Smooth muscle cell (in vitro differentiated cells): ENCODE measurements around the gene KRTAP12-2. TPM values are rescaled to one million over a fixed set of nuclear protein-coding genes. Genes with fewer than 3 reads are reported as not detected.
A peak's percentile ranks its signal among the peaks of the same experiment; 100 is the strongest.

Source experiments
- DNase-seq: peaks from one replicate; lab custom pipeline; 2025; ENCODE audit not compliant: unreplicated experiment; lab: John Stamatoyannopoulos, UW
- H2AFZ ChIP-seq: fragments of 200-600 bp; sonication (generic); 2 replicates; pipeline ENCODE4 v1.6.0; 2016; ENCODE audit warnings: antibody characterized with exemption, low read depth, mild to moderate bottlenecking
- H3F3A ChIP-seq: fragments of 200-600 bp; sonication (generic); 2 replicates; pipeline ENCODE4 v1.6.0; 2017; ENCODE audit warnings: antibody characterized with exemption, low read depth
- H3K27ac ChIP-seq: fragments of 200-600 bp; sonication (generic); 2 replicates; pipeline ENCODE4 v1.5.1; 2016; ENCODE audit warnings: low read depth, mild to moderate bottlenecking
- H3K27me3 ChIP-seq: fragments of 200-600 bp; sonication (generic); 2 replicates; pipeline ENCODE4 v1.6.1; 2016; ENCODE audit warnings: low read depth, mild to moderate bottlenecking
- H3K36me3 ChIP-seq: fragments of 200-600 bp; sonication (generic); 2 replicates; pipeline ENCODE4 v1.5.1; 2016; ENCODE audit warnings: low read depth
- H3K4me1 ChIP-seq: fragments of 200-600 bp; sonication (generic); 2 replicates; pipeline ENCODE4 v1.5.1; 2016; ENCODE audit warnings: low read depth
- H3K4me2 ChIP-seq: fragments of 200-600 bp; sonication (generic); 2 replicates; pipeline ENCODE4 v1.6.0; 2016; ENCODE audit warnings: mild to moderate bottlenecking
- H3K4me3 ChIP-seq: fragments of 200-600 bp; sonication (generic); 2 replicates; pipeline ENCODE4 v1.5.1; 2016; ENCODE audit warnings: mild to moderate bottlenecking
- H3K79me2 ChIP-seq: fragments of 200-600 bp; sonication (generic); 2 replicates; pipeline ENCODE4 v1.6.0; 2016; ENCODE audit warnings: low read depth, mild to moderate bottlenecking
- H3K9ac ChIP-seq: fragments of 200-600 bp; sonication (generic); 2 replicates; pipeline ENCODE4 v1.6.0; 2016; ENCODE audit warnings: low read depth
- H3K9me3 ChIP-seq: fragments of 200-600 bp; sonication (generic); replicated peaks from 2 replicates; pipeline ENCODE4 v1.5.1; 2016; ENCODE audit warnings: low read depth
- H4K20me1 ChIP-seq: fragments of 200-600 bp; sonication (generic); 2 replicates; pipeline ENCODE4 v1.6.0; 2016; ENCODE audit warnings: low read depth
- WGBS: methylation state at CpG from one replicate; pipeline ENCODE4 v1.1.7; 2016; ENCODE audit warnings: low lambda C conversion rate; 5-methylcytosine and 5-hydroxymethylcytosine counted together
- polyA plus RNA-seq: library from polyadenylated mRNA; unstranded; fragments of >200 nt; fragmentation: Nextera tagmentation; extraction: Ambion mirVana; gene quantifications from 2 replicates; pipeline ENCODE4 v1.2.1, GENCODE V29; 2016
- total RNA-seq: library from RNA; depleted of rRNA; stranded (reverse); fragments of >200 nt; gene quantifications from 2 replicates; pipeline ENCODE4 v1.2.3, GENCODE V29; 2014
- TF ChIP-seq, protein P1 (sequence below): fragments of 200-600 bp; sonication (generic); IDR thresholded peaks from 2 replicates; pipeline ENCODE4 v1.5.1; 2017; ENCODE audit warnings: borderline replicate concordance, mild to moderate bottlenecking, antibody characterized with exemption; ENCODE audit not compliant: insufficient read depth, poor library complexity, severe bottlenecking

KRTAP12-2 gene
- total and polyA plus RNA-seq, 2 experiments from 2014 or later: not detected

DNA sequence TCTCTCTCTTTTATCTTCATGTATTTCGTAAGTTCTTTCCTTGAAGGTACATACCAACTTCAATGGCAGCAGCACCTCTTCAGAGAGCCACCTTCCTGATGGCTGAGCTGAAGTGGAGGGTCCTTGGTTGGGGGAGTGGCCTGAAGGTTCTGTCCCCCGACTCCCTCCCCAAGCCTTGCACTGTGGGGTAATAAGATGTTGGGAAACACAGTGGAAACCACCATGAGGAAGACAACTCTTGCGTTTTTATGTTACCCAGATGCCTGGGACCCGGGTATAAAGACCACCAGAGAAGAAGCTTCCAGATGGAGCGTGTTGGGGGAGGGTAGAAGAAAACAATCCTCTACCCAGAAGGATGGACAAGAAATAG, 8.2 kb downstream of the KRTAP12-2 start:
- Histone ChIP-seq H3K4me2 (peak overlapping the region; percentile 51), H3K79me2 (no peaks in the 10 kb centered on the region), H3K4me1 (peaks cover 5% of the 10 kb centered on the region), H2AFZ (no peak overlapping the region), H3K9me3 (no peaks in the 10 kb centered on the region), H3K27me3 (no peaks in the 10 kb centered on the region), H4K20me1 (no peaks in the 10 kb centered on the region), H3K36me3 (no peaks in the 10 kb centered on the region), H3K4me3 (no peak overlapping the region), H3F3A (no peaks in the 10 kb centered on the region), H3K9ac (peak overlapping the region; percentile 26), H3K27ac (peak overlapping the region; percentile 69)
- WGBS: 91% methylated on average over 5 of the region's 5 CpGs
- DNase-seq: no peak
- TF ChIP-seq, protein P1, sequence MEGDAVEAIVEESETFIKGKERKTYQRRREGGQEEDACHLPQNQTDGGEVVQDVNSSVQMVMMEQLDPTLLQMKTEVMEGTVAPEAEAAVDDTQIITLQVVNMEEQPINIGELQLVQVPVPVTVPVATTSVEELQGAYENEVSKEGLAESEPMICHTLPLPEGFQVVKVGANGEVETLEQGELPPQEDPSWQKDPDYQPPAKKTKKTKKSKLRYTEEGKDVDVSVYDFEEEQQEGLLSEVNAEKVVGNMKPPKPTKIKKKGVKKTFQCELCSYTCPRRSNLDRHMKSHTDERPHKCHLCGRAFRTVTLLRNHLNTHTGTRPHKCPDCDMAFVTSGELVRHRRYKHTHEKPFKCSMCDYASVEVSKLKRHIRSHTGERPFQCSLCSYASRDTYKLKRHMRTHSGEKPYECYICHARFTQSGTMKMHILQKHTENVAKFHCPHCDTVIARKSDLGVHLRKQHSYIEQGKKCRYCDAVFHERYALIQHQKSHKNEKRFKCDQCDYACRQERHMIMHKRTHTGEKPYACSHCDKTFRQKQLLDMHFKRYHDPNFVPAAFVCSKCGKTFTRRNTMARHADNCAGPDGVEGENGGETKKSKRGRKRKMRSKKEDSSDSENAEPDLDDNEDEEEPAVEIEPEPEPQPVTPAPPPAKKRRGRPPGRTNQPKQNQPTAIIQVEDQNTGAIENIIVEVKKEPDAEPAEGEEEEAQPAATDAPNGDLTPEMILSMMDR: no peak

- no peaks in the 10 kb centered on the region for H3K27me3 ChIP-seq
- no peaks in the 10 kb centered on the region for H3K36me3 ChIP-seq
- no peaks in the 10 kb centered on the region for H3K79me2 ChIP-seq
- H3K4me3 ChIP-seq: no peak within 1 kb of the TSS
- H3K9ac ChIP-seq: peak within 1 kb of the TSS; percentile 26
- H3F3A ChIP-seq: no peaks in the 10 kb centered on the region
- DNase-seq: no peak
- H2AFZ ChIP-seq: no peak within 1 kb of the TSS
- WGBS: 81% methylated on average over 24 of the region's 26 CpGs
- TF ChIP-seq, protein P1: no peak
- H3K4me1 ChIP-seq: peaks cover 5% of the 10 kb centered on the region
- H3K4me2 ChIP-seq: peak within 1 kb of the TSS; percentile 51
- H3K27ac ChIP-seq: peak within 1 kb of the TSS; percentile 69
- H3K9me3 ChIP-seq: no peaks in the 10 kb centered on the region
- no peaks in the 10 kb centered on the region for H4K20me1 ChIP-seq
Observed at GRCh38 chr21:44657635-44658540, 8.8 kb downstream of the KRTAP12-2 start, which contains the start of gene KRTAP12-3. KRTAP12-3 (plus strand) TSS chr21:44657932; CDS start chr21:44657980, 48 bp downstream.

GRCh38 chr21:44656868-44657267, 9.9 kb downstream of the KRTAP12-2 start:
- H3F3A ChIP-seq: no peaks in the 10 kb centered on the region
- DNase-seq: no peak
- no peak overlapping the region for H3K4me3 ChIP-seq
- no peak overlapping the region for H3K9ac ChIP-seq
- WGBS: 79% methylated on average over 1 of the region's 1 CpG
- no peaks in the 10 kb centered on the region for H3K9me3 ChIP-seq
- no peaks in the 10 kb centered on the region for H3K27me3 ChIP-seq
- H3K79me2 ChIP-seq: no peaks in the 10 kb centered on the region
- no peaks in the 10 kb centered on the region for H3K36me3 ChIP-seq
- H4K20me1 ChIP-seq: no peaks in the 10 kb centered on the region
- TF ChIP-seq, protein P1: no peak
- H2AFZ ChIP-seq: no peak overlapping the region
- no peak overlapping the region for H3K4me2 ChIP-seq
- peaks cover 5% of the 10 kb centered on the region for H3K4me1 ChIP-seq
- H3K27ac ChIP-seq: no peak overlapping the region
